GM21526 (cell line): ENCODE data around the gene SDR42E2.

Experiments used
- ATAC-seq: cut with Tn5 transposase; IDR thresholded peaks from one replicate; pipeline ENCODE4 v1.9.1; 2021; ENCODE audit warnings: moderate library complexity; ENCODE audit not compliant: unreplicated experiment, low FRiP score

The SDR42E2 gene

GRCh38 chr16:22239131-22239805, 77.0 kb downstream of the SDR42E2 start:
- no peak for ATAC-seq

GRCh38 chr16:22240023-22240710, 77.9 kb downstream of the SDR42E2 start:
- ATAC-seq, result no peak
